Suprapubic skin (tissue), 4 donors: Measurements from ENCODE around the gene SRI.

ENCODE experiments used
- CTCF ChIP-seq, 2 donors: fragments of 200-600 bp in 1 of 2; fragments of 450-650 bp in 1 of 2; sonication (generic) in 1 of 2; IDR thresholded peaks; one replicate each; pipeline ENCODE4 v1.5.1; 2016 to 2019; ENCODE audit warnings: antibody characterized with exemption in 2 of 2, mild to moderate bottlenecking in 1 of 2, moderate library complexity in 1 of 2
- EP300 ChIP-seq: sonication (generic); formaldehyde crosslinking; IDR thresholded peaks from one replicate; pipeline ENCODE4 v1.6.1; 2017; ENCODE audit warnings: antibody characterized with exemption
- POLR2A ChIP-seq, 2 donors: fragments of 450-650 bp; IDR thresholded peaks; one replicate each; pipeline ENCODE4 v1.6.1; 2017; ENCODE audit warnings: antibody characterized with exemption in 2 of 2, mild to moderate bottlenecking in 2 of 2, moderate library complexity in 2 of 2
- POLR2AphosphoS5 ChIP-seq, 3 donors: sonication (generic); formaldehyde crosslinking; IDR thresholded peaks; one replicate each; pipeline ENCODE4 v1.6.1; 2017; ENCODE audit warnings: antibody characterized with exemption in 3 of 3

GRCh38 chr7:88205179-88205578, 14.7 kb downstream of the SRI start:
- no peak for TF ChIP-seq POLR2AphosphoS5 (IDR thresholded peaks at IDR 0.05)
- TF ChIP-seq CTCF (IDR thresholded peaks at IDR 0.05), result no peak
- no peak for TF ChIP-seq POLR2A (IDR thresholded peaks at IDR 0.05)
- TF ChIP-seq EP300, result no peak
